NCI-H1048 (cell line): ENCODE results near the gene ZKSCAN5.
"Not testable (repeated sequence)": the region's sequence is repeated elsewhere in the genome, so short reads cannot be mapped to it uniquely, and the experiment has no call there.

Experiments used
- DNase-seq: peaks from one replicate; lab custom pipeline; 2025; lab: John Stamatoyannopoulos, UW

Gene ZKSCAN5

DNA sequence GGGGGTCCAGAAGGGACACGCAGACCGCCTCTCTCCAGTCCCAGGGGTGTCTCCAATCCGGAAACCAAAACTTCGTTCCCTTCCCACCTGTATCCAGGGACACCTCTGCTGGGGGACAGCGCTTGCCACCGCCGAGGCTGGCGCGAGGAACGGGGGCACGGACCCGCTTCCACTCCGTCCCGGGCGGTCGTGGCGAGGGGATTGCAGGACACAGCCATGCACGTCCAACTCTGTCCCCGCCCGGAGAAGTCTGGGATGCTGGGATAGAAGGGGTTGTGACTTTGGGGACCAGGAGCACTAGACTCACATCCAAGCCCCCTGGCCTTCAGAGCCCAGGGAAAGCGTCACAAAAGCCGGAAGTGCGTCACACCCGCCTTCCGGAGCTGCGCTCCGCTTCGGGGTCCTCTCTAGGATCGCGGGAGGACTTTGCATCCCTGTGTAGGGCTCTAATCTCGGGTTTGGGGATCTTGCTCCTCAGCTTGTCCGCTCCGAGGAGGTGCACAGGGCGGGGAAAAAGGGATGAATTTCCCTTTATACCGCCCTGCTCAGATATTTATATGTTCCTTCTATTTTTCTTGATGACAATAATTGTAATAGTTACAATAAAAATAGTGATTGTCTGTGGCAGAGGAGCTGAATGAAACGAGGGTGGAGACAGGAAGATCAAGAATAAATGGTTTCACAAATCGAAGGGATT is 47.5 kb downstream of the ZKSCAN5 start, which contains the start of gene FAM200A:
TSS of gene FAM200A (minus strand) at position 348 of the 697 bp plus-strand sequence. CDS start 3,707 bp downstream, outside the sequence.
- peak; percentile 77 for DNase-seq

DNA sequence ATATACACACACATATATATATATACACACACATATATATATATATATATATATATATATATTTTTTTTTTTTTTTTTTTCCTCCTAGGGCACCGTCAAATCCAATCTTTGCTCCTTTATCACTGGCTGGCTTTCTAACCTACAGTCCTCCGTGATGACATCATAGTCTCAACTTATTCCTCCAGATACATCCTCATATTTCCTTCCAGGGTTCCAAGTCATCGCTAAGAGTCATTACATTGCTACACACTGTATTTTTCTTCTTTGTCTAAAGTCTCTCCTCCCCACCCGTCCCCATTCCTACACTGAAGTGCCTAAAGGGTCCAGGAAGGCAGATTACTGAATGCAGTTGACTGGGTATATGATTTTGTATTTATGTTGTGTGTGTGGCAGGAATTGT is 48.6 kb downstream of the ZKSCAN5 start:
- DNase-seq = no peak

DNA sequence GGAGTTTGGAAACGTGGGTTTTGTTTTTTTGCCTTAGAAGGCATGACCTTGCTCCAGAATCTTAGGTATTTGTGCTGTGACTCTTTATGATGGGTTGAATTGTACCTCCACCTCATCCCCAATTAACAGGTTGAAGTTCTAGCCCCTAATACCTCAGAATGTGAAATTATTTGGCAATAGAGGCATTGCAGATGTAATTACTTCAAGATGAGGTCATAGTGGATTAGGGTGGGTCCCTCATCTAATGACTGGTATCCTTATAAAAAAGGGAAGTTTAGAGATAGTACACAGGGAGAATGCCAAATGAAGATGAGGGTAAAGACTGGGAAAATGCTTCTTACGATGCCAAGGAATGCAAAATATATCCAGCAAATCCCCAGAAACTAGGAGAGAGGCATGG is 50.5 kb downstream of the ZKSCAN5 start:
- no peak for DNase-seq

DNA sequence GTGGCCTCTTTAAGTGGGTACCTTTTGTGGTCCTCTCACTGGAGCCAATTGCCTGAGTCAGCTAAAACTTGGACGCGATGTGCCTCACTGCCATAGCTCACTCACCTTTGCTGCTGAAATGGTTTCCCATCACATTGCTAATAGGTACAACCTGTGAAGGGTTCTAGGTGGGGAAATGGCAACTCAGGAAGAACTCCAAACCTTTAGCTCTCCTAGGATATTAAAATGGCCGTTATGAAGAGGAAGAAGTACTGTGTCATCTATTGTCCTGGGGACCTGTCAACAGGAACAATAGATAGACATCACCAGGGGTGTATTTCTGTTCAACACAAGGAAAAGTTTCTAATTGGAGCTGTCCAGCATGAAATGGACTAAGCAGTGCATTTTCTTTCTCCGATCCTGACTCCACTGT is 52.7 kb downstream of the ZKSCAN5 start:
- DNase-seq = no peak

DNA sequence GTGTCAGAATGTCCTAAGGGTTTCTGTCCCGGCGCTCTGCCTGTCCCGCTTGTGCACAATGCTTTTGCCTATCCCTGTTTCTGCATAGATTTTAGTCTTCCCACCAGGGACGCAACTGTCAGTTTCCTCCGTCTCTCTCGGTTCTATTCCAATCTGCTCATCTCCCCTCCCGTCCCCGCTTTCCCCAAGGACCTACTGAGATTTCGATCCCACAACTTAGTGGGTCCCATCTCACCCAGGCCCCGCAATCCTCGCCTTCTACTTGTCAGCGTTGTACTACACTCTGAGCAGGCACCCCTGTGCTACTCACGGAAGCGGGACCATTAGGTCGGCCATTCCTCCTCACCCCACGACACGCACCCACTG is 53.5 kb downstream of the ZKSCAN5 start:
- DNase-seq = no peak

DNA sequence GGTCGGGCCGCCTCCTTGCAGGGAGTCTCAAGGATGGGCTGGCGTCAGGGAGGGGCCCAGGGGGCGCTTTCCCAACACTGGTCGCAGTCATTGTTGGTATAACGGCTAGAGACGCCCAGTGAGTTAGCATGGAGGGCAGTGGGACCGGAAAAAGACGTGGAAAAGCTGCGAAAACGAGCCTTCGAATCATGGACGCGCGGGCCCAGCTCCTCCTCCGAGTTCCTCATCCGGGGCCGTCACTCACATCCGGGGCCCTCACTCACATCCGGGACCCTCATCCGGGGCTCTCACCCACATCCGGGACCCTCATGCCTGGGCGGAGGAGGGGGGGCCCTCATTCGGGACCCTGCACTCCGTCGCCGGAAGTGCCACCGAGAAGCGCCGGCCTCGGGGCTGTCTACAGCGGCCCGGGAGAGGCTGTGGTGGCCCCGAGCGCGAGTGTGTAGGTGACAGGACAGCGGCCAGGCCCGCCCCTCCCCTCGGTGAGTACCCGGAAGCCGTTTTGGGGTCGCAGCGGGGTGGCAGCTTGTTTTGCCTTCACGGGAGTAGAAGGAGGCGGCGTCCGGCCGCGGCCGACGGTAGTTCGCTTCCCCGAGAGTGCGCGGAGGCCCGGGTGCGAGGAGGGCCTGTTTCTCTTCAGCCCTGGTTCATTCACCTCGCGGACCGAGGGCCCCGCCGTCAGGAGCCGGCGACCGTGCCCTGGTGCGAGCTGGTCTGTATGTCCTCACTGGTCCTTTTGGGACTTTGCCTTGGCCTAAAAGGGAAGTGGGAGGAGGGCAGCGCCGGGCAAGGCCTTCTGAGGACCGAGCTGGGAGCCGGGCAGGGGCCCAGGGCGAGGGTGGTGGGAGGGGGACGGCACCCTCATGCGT is 54.1 kb downstream of the ZKSCAN5 start, which contains the start of gene ZNF655:
TSS of gene ZNF655 (plus strand) at position 337 of the 869 bp plus-strand sequence. CDS start 1,918 bp downstream, outside the sequence.
- DNase-seq = peak; percentile 81

DNA sequence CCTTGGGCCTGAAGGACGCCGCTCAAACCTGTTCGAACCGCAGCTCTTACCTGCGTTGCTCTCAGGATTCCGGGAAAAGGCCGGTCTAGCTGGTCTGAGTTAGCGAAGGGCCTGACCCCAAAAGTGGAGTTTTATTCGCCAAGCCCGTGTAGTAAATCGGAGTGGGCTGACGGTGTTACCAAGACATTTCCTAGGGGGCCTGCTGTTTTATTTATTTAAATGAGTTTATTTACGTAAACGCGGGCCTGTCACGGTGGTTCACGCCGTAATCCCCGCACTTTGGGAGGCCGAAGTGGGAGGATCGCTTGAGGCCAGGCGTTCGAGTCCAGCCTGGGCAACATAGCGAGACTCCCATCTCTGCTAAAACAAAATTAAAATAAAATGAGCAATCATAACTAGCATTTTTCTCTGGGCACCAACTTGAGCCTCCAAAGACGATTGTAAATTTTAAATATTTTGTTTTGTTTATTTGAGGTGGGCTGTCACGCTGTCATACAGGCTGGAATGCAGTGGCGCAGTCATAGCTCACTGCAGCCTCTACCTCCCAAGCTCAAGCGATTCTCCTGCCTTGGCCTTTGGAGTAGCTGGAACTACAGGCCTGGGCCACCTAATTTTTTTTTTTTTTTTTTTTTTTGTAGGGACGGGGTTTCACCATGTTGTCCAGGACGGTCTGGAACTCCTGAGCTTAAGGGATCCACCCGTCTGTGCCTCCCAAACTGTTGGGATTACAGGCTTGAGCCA is 54.9 kb downstream of the ZKSCAN5 start:
- no peak for DNase-seq

DNA sequence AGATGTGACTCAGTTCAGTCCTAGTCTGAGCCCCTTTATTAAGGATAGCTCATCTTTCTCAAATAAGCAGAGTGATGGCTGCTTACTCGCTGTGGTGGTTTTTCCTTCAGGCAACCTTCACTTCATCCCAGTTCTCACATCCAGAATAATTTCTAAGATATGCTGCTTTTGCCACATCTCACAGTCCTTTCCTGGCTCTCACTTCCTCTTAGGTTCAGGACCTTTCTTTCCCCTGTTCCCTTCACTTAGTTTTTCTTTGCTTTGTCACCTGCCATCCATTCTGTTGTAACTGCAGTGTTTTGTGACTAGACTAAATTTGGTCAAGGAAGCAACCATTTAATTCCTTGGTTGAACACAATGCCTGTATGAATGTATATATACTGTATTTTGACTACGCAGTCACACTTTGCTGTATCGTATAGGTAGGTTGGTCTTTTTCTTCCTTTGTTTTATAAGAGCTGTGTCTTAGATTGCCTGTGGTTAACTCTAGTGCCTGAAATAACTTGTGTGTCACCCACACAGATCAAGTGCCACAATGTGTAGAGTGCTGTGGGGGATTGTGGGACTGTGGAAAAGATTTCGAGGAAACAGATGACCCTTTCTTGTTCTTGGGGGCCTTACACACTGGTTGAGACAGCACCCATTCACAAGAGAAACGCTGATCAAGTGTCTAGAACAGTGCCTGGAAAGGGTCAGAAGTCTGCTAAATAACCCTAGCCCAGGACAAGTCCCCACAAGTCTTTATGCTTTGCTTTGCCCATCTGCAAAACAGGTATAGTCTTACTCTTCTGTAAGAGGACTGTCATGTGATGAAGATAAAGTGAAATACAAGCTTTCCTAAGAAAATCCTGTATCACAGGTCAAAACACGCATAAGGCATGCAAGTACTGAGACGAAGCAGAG is 56.6 kb downstream of the ZKSCAN5 start:
- no peak for DNase-seq

DNA sequence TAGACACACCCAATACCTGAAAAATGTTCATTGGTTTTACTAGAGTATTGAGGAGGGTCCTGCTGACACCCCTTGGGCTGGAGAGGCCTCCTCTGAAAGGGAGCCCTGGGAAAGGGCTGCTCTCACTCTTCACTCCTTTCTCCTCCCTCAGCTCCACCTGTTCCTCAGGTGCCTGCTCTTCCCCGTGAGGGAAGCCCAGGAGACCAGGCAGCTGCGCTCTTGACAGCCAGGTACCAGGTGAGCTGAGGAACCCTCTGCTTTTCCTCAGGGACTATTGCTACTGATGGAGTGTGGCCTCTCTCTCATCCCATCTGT is 57.2 kb downstream of the ZKSCAN5 start:
- no peak for DNase-seq

DNA sequence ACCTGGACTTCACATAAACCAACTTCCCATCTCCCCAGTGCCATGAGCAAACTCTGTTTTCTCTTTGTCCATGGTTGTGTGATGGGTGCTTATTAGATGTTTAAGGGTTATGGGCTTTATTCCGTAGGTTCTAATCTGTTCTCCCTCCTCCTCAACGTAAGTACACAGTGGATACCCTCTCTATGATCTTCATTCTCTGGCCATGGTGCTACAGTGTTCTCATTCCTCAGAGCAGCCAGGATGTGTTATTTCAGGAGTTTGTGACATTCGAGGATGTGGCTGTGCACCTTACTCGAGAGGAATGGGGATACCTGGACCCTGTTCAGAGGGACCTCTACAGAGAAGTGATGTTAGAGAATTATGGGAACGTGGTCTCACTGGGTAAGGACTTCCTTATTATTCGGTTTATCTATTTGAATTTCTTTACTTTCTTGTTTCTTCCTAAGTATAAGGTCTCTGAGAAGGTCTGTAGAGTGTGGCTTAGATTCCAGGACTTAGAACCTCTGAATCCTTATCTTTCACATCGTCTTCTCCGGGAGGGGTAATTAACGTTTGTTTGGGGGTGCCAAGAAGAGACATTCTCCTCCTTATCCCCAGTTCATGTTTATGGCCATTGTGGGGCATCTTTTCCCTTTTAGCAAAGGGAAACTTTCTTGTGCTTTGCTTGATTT is 57.8 kb downstream of the ZKSCAN5 start:
- no peak for DNase-seq

DNA sequence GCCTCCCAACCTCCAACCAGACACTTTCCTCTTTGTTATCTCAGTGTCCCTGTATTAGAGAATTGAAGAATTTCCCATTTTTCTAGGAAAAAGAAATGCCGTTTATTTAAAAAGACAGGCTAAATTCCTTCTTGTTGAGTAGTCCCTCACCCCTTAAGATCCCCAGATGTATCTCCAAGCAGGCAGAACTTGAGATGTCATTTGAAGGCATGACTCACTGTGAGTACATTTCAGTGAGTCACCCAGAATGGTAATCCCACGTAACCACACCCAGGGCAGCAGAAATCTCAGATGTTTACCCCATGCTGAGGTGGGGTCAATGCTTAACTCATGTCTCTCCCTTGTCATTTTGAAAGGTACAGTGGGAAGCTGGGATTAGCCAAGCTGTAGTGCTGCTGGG is 58.4 kb downstream of the ZKSCAN5 start:
- DNase-seq = no peak

DNA sequence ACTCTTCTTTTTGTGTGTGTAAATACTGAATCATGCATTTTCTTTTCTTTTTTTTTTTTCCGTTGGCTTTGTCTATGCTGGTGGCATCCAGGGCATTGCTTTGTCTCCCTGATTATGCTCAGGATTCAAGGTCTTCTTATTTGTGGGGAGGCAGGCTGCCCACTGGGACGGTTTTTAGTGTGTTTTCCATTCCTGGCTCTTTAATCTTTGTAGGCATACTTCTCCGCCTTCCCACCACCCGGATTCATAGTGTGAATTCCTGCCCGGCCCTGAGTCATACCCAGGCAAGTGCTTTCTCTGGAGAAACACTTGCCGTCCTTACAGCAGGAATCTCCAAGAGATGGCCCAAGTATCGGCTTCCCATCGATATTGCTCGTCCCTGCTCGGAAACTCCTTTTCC is 59.2 kb downstream of the ZKSCAN5 start:
- DNase-seq = no peak

DNA sequence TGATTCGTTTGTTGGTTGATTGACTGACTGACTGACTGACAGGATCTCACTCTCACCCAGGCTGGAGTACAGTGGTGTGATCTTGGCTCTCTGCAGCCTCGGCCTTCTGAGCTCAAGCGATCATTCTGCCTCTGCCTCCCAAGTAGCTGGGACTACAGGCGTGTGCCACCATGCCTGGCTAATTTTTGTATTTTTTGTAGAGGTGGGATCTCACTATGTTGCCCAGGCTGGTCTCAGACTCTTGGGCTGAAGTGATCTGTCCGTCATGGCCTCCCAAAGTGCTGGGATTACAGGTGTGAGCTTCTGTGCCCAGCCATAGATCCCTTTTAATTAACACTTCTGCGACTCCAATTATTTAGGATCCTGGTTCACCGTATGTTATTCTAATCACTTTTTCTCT is 64.3 kb downstream of the ZKSCAN5 start:
- not testable (repeated sequence) for DNase-seq

DNA sequence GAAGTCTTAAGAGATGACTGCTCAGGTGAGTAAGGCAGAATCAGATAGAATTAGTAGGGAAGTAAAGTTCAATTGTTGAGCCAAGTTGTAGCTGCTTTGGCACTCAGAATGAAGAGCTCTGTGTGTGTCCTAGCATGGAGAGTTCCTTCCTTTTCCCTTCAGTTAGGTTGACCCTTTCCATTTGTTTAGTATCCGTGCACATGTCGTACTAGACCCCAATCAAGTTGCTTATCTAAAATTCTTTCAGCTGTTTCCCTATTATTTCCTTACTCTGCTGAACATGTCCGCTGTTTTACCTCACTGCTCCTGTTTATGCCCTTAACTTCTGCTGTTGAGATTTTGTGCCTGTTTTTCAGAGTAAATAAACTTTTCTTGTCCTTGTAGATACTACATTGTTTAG is 67.3 kb downstream of the ZKSCAN5 start:
- no peak for DNase-seq

DNA sequence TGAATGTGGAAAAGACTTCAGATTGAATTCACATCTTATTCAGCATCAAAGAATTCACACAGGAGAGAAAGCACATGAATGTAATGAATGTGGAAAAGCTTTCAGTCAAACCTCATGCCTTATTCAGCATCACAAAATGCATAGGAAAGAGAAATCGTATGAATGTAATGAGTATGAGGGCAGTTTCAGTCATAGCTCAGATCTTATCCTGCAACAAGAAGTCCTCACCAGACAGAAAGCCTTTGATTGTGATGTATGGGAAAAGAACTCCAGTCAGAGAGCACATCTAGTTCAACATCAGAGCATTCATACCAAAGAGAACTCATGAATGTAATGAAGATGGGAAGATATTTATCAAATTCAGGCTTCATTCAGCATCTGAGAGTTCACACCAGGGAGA is 68.8 kb downstream of the ZKSCAN5 start:
- no peak for DNase-seq

DNA sequence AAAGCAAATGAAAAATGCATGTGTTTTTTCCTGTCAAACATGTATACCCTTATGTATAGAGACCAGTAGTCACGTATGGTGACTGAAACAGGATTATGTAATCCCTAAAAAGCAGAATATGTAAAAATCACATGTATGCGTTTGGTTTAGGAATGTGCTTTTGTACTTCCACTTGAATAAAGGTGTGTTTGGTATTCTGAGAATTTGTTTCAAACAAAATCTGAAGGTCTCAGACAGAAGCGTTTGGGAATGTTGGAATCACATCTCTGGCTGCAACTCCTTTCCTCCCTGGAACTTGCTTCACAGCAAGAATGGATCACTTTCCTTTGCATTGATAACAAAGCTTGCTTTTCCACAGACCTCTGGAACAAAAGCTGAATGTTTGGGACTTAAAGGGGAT is 71.8 kb downstream of the ZKSCAN5 start:
- DNase-seq = no peak

DNA sequence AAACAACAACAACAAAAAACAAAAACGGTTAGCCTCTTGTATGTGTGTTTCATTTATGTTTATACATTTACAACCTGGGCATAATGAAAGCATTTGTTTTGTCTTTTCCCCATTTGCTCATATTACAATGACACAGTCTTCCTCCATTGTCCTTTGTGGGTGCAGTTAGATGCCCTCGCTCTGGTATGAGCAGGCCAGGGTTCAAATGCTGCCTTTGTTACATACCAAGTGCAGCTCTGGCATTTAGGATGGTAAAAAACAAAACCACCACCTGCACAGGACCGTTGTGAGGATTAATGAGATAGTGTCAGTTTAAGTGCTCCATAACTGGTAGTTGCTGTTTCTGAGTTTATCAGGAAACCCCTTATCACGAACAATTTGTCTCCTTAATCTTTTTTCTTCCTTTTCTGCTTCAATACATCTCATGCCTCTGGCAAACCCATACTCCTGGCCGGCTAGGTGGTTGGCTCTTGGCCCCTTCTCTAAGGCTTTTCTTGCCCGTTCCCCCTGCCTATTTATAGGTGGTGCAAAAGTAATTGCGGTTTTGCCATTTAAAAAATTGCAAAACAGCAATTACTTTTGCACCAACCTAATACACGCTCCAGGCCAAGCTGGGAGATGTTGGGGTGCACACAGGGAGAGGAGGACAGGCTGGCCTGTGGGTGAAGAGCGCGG is 75.0 kb downstream of the ZKSCAN5 start:
- no peak for DNase-seq

DNA sequence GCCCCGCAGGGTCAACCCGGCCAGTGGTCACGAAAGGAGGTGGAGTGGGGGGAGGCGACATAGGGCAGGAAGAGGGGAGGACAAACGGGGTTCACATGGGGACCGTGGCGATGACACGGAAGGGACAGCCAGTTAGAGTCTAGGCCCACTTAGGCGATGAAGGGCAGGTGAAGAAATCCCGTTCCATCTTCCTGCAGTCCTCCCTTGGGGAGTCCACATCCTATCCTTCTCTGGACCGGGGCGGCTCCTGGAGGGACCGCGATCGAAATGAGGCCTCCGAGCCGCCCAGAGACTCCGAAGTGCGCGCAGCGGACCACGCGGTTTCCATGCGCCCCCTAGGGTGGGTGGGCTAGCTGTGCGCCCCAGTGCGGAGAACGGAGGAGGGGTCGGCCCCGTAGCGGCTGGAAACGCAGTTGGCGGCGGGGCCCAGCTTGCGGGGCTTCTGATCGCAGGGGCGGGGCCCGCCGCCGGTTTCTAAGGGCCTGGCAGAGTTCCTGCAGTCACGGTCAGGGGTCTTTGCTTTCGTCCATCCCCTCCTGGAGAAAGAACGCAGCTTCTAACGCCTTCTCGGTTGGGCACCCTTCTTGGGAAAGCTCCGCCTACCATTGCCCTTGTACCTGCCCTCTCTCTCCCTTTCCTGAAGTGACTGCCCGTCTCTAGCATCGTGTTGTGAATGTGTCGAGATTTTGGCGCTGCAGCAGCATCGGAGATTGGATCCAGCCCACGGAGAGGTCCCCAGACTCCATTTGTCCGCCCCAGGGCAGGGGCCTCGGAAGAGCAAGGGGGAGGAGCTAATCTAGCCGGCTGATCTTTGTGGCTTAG is 75.7 kb downstream of the ZKSCAN5 start:
- no peak for DNase-seq

DNA sequence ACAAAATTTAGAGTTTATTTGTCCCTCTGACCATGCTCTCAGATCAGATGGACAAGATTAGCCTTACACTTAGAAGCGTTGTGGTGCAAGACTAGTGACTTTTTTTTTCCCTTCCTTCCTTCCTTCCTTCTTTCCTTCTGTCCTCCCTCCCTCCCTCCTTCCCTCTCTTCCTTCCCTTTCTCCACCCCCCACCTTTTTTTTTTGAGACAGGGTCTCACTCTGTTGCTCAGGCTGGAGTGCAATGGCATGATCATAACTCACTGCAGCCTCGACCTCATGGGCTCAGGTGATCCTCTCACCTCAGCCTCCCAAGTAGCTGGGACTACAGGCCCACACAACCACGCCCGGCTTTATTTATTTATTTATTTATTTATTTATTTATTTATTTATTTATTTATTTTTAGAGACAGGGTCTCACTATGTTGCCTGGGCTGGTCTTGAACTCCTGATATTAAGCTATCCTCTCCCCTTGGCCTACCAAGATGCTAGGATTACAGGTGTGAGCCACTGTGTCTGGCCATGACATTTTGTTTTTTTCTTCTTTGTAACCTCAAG is 76.4 kb downstream of the ZKSCAN5 start:
- not testable (repeated sequence) for DNase-seq
